ENCODE measurements around the gene CNMD. TPM values are rescaled to one million over a fixed set of nuclear protein-coding genes. Genes with fewer than 3 reads are reported as not detected.

CNMD gene
- total and polyA plus RNA-seq, 2 donors from 2014 or later: not detected

DNA sequence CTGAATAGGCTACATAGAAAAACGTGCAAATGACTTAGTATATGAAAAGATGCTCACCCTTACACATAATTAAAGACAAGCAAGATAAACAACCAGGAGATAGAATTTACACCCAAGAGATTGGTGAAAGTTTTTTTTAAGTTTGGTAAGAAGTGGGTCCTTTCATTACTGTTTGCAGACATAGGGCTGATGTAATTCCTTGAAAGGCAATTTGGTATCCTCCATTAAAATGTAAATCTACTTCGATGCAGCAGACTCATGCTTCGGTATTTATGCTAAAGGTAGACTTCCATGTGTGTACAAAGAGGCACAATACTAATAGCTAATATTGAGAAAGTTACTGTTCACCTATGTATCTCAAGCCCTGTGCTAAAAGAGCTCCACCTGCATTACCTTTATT lies 33.5 kb downstream of the CNMD start:
- TF ChIP-seq, protein P1, sequence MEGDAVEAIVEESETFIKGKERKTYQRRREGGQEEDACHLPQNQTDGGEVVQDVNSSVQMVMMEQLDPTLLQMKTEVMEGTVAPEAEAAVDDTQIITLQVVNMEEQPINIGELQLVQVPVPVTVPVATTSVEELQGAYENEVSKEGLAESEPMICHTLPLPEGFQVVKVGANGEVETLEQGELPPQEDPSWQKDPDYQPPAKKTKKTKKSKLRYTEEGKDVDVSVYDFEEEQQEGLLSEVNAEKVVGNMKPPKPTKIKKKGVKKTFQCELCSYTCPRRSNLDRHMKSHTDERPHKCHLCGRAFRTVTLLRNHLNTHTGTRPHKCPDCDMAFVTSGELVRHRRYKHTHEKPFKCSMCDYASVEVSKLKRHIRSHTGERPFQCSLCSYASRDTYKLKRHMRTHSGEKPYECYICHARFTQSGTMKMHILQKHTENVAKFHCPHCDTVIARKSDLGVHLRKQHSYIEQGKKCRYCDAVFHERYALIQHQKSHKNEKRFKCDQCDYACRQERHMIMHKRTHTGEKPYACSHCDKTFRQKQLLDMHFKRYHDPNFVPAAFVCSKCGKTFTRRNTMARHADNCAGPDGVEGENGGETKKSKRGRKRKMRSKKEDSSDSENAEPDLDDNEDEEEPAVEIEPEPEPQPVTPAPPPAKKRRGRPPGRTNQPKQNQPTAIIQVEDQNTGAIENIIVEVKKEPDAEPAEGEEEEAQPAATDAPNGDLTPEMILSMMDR (IDR thresholded peaks at IDR 0.05; ENCODE audit: borderline replicate concordance, extremely low read depth, insufficient read depth): no peak
- Histone ChIP-seq H3K27me3 (ENCODE audit: control insufficient read depth, insufficient read depth, low read length) (no peaks in the 10 kb centered on the region), H3K4me1 (ENCODE audit: control insufficient read depth in 2 of 3, insufficient read depth in 2 of 3, low read depth in 1 of 3, low read length in 3 of 3) (no peaks in the 10 kb centered on the region), H3K9me3 (ENCODE audit: control insufficient read depth in 2 of 3, insufficient read depth in 1 of 3, low read length in 3 of 3) (no peaks in the 10 kb centered on the region), H3K36me3 (ENCODE audit: control insufficient read depth in 2 of 3, insufficient read depth in 3 of 3, low read length in 3 of 3) (no peaks in the 10 kb centered on the region), H3K9ac (ENCODE audit: low read length in 3 of 3) (no peak overlapping the region), H3K27ac (ENCODE audit: low read depth in 2 of 2, low read length in 2 of 2) (no peak overlapping the region), H3K4me3 (ENCODE audit: low read length in 3 of 3) (no peak overlapping the region)
- FAIRE-seq (no peak), DNase-seq (no peak)
- intact Hi-C loops (cut with DNase I): no loop called here

DNA sequence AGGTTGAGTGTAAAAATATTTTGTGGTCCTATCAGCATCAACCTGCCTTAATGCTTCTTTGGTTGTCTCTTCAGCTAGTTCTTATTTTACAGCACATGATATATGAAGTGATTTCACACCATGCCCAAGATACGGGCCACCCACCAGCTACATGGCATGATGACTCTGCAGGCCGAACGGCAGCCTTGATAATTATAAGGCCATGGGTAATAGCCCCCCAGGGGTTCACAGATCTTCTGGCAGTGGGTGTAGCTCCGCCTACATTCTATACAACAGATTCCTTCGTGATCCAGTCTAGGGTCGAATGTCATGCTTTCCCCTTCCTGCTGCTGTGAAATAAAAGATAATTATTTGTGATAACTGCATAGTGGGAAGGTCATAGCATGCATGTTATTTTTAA lies 36.1 kb downstream of the CNMD start:
- FAIRE-seq (no peak), DNase-seq (no peak)
- Histone ChIP-seq H3K27ac (ENCODE audit: low read depth in 2 of 2, low read length in 2 of 2) (no peak overlapping the region), H3K27me3 (ENCODE audit: control insufficient read depth, insufficient read depth, low read length) (no peaks in the 10 kb centered on the region), H3K9me3 (ENCODE audit: control insufficient read depth in 2 of 3, insufficient read depth in 1 of 3, low read length in 3 of 3) (no peaks in the 10 kb centered on the region), H3K9ac (ENCODE audit: low read length in 3 of 3) (no peak overlapping the region), H3K36me3 (ENCODE audit: control insufficient read depth in 2 of 3, insufficient read depth in 3 of 3, low read length in 3 of 3) (no peaks in the 10 kb centered on the region), H3K4me1 (ENCODE audit: control insufficient read depth in 2 of 3, insufficient read depth in 2 of 3, low read depth in 1 of 3, low read length in 3 of 3) (no peaks in the 10 kb centered on the region), H3K4me3 (ENCODE audit: low read length in 3 of 3) (no peak overlapping the region)
- intact Hi-C loops (cut with DNase I): no loop called here
- TF ChIP-seq, protein P1 (IDR thresholded peaks at IDR 0.05; ENCODE audit: borderline replicate concordance, extremely low read depth, insufficient read depth): no peak

DNA sequence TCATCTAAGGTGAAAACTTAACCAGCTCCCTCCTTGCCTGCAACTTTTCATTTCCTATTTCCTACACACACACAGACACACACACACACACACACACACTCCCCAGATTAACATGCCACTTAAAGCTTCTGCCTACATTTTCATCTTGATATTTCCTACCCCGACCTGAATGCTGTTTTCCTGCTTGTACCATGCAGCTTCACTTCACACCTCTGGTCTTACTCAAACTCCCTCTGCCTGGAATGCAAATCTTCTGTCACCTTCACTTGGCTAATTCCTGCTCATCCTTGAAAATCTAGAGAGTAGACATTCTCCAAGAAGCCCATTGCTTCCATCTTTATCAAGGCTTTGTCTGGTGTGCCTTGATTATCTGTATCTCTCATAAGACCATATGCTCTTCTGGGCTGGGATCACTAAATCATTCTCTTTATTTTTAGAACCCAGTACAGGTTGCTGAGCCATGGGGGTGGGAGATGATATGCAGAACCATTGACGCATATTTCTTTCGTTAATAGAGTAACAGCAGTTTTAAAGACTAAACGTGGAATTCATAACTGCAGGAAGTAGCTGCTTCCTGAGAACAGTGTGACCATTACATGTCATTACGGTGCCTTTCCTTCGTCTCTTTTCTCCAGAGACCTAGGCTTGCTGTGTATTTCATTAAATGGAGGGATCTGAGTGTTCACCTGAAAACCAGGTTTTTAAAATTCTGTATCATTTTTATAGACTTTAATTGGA lies 37.7 kb downstream of the CNMD start:
- FAIRE-seq (no peak), DNase-seq (no peak)
- Histone ChIP-seq H3K4me1 (ENCODE audit: control insufficient read depth in 2 of 3, insufficient read depth in 2 of 3, low read depth in 1 of 3, low read length in 3 of 3) (no peaks in the 10 kb centered on the region), H3K27ac (ENCODE audit: low read depth in 2 of 2, low read length in 2 of 2) (no peak overlapping the region), H3K9me3 (ENCODE audit: control insufficient read depth in 2 of 3, insufficient read depth in 1 of 3, low read length in 3 of 3) (no peaks in the 10 kb centered on the region), H3K36me3 (ENCODE audit: control insufficient read depth in 2 of 3, insufficient read depth in 3 of 3, low read length in 3 of 3) (no peaks in the 10 kb centered on the region), H3K4me3 (ENCODE audit: low read length in 3 of 3) (no peak overlapping the region), H3K27me3 (ENCODE audit: control insufficient read depth, insufficient read depth, low read length) (no peaks in the 10 kb centered on the region), H3K9ac (ENCODE audit: low read length in 3 of 3) (no peak overlapping the region)
- TF ChIP-seq, protein P1 (IDR thresholded peaks at IDR 0.05; ENCODE audit: borderline replicate concordance, extremely low read depth, insufficient read depth): no peak
- intact Hi-C loops (cut with DNase I): no loop called here

Data from kidney (tissue), 14 donors.